Measurements from ENCODE around the gene CNGB1.
A peak's percentile ranks its signal among the peaks of the same experiment; 100 is the strongest.
"Not testable (repeated sequence)": the region's sequence is repeated elsewhere in the genome, so short reads cannot be mapped to it uniquely, and the experiment has no call there.

Gene CNGB1

DNA sequence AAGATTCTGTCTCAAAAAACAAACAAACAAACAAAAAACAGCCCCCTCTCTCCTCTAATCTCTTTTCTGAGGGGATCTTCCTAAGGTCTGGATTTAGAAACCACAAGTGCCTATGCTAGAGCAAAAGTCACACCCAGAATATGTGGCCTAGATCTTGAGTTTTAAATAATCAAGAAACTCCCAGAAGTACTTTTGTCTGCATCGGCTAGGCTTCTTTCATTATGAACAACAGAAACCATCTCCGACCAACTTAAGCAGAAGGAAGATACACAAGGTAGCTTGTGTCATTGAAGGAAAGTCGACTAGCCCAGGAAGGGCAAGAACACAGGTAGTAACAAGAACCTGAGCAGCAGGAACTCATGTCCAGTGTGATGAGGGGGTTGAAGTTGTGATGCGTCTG, 94.7 kb downstream of the CNGB1 start:
- intact Hi-C loops (cut with DNase I), result loop anchor here (10.0 kb wide), 1 partner anchor 301 kb away; no protein-coding TSS in a partner anchor
- DNase-seq, result no peak

DNA sequence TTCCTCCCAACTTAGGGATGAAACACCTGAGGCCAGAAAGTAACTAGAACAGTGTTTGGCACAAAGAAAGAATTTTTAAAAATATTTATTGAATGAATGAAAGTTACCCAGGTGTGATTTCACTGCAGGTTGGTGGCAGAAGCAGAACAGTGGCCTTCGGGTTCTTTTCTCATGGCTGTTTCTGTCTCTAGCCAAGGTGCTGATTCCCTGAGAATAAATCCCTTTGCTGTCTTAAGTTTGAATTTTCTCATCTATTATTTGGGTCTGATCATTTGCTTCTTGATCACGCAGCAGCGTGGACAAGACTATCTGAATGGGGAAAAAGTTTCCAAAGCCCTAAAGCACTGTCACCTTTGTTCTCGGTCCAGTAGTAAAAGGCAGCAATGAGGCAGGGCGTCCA, 95.6 kb downstream of the CNGB1 start:
- intact Hi-C loops (cut with DNase I), result loop anchor here (10.0 kb wide), 1 partner anchor 301 kb away; no protein-coding TSS in a partner anchor
- DNase-seq, result no peak

DNA sequence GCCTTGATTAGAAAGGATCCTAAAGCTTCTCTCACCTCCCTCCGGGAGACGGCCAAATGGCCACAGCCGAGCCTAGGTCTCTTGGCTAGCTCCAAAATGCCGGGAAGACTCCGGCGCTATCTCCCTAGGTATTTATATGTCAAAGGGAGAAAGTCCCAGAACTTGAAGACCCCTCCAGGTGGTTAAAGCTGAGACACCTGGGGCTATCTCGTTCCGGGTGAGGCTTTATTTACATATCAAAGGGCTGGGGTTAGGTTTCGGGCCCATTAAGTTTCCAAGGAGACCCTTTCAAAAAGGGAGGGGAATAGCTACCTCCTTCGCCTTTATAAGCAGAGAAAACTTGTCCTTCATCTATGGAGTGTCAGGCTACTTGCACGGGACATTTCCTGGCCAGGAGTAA, 97.7 kb downstream of the CNGB1 start:
- no peak for DNase-seq
- intact Hi-C loops (cut with DNase I), result loop anchor here (10.0 kb wide), 1 partner anchor 298 kb away; no protein-coding TSS in a partner anchor

DNA sequence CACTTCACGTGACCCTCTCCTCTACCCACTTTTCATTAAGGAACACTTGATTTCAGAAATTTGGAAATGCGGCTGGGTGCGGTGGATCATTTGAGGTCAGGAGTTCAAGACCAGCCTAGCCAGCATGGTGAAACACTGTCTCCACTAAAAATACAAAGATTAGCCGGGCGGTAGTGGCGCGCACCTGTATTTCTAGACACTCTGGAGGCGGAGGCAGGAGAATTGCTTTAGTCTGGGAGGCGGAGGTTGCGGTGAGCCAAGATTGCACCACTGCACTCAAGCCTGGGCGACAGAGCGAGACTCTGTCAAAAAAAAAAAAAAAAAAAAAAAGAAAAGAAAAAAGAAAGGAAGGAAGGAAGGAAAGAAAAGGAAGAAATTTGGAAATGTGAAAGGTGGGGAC, 98.2 kb downstream of the CNGB1 start:
- intact Hi-C loops (cut with DNase I), result loop anchor here (10.0 kb wide), 1 partner anchor 298 kb away; no protein-coding TSS in a partner anchor
- not testable (repeated sequence) for DNase-seq

GRCh38 chr16:57871456-57871855, 99.5 kb downstream of the CNGB1 start:
- DNase-seq, result no peak
- intact Hi-C loops (cut with DNase I), result loop anchor here (10.0 kb wide), 1 partner anchor 297 kb away; no protein-coding TSS in a partner anchor

GRCh38 chr16:57870753-57871454, 100.0 kb downstream of the CNGB1 start:
- no peak for DNase-seq
- intact Hi-C loops (cut with DNase I), result loop anchor here (10.0 kb wide), 1 partner anchor 296 kb away; no protein-coding TSS in a partner anchor

- no peak for DNase-seq
- intact Hi-C loops (cut with DNase I), result no loop called here
Measured at GRCh38 chr16:57868913-57869520, 101.9 kb downstream of the CNGB1 start.

DNA sequence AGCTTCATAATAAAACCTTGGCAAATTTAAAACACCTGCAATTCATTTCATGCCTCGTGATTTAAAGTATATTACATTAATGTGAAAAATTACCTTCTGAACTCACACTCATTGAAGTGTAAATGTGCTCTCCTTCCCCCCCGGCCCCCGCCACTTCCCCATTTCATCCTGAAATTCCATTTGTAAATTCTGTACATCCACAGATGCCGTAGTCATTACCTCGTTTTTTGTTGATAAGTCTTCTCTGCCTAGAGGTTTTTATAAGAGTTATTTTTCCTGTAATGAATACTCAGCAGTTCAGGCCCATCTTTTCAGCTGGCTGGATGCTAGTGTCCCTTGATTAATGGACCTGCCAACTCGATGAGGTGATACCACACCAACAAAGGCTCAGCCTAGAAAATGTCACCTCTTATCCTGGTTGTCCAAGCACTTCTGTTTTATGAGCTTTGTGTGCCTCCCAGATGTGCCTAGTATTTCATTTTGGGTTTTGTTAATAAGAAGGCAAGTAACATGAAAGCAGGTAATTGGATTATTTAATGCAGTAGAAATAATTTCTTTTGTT, 103.8 kb downstream of the CNGB1 start:
- intact Hi-C loops (cut with DNase I), result no loop called here
- no peak for DNase-seq

- intact Hi-C loops (cut with DNase I), result no loop called here
- DNase-seq, result no peak
Measured at GRCh38 chr16:57866529-57866918, 104.4 kb downstream of the CNGB1 start.

- intact Hi-C loops (cut with DNase I), result no loop called here
Measured at GRCh38 chr16:57865746-57866528, 105.0 kb downstream of the CNGB1 start.

DNA sequence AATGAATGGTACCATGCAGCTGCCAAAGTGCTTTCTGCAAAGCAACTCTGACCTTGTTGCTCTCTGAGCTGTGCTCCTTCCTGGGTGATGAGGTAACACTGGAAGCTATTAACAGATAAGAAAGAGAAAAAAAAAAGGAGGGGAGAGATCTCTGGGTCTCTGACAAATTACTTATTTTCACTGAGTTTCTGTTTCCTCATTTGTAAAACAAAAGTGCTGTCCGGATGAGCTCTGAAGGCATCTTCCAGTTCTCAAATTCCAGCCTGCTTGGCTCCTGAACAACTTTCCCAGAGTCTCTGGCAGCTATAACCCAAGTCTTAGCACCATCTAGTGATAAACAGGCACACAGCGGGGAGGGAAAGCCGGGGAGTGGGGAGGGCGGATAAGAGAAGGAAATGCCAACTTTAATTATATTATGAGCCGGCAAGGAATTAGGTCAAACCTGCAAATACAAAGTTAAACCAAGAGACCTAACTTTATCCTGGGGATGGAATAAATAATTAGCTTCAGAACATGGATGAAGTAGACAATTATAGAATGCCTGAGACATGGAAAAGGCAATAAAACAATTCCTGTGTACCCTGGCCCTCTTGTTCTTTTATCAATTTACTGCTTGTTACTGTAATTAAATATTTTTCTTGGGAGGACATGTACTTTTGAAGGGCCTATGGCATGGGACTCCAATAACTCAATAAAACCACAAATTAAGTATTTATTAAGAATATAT, 107.3 kb downstream of the CNGB1 start:
- intact Hi-C loops (cut with DNase I), result loop anchor here (1.0 to 2.0 kb wide), 3 partner anchors 61 to 106 kb away; partner anchors contain the start of gene KIFC3
- DNase-seq, result peak; percentile 16 to 94 (median 52)

More at GRCh38 chr16:57865746-57866528, 105.0 kb downstream of the CNGB1 start:
- DNase-seq, result no peak

GRCh38 chr16:57862698-57863433, 108.1 kb downstream of the CNGB1 start:
- DNase-seq, result no peak
- intact Hi-C loops (cut with DNase I), result loop anchor here (1.0 to 2.0 kb wide), 3 partner anchors 60 to 106 kb away; partner anchors contain the start of gene KIFC3

GRCh38 chr16:57859331-57859730, 111.6 kb downstream of the CNGB1 start:
- DNase-seq, result no peak
- intact Hi-C loops (cut with DNase I), result no loop called here

DNA sequence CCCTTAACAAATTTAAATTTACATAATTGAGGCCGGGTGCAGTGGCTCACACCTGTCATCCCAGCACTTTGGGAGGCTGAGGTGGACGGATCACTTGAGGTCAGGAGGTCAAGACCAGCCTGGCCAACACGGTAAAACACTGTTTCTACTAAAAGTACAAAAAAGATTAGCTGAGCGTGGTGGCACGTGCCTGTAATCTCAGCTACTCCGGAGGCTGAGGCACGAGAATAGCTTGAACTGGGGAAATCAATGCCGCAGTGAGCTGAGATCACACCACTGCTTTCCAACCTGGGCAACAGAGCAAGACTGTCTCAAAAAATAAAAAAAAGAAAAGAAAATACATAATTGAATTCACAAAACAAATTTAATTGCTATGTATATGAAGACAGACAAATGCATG, 112.3 kb downstream of the CNGB1 start:
- intact Hi-C loops (cut with DNase I), result no loop called here
- DNase-seq, result no peak

DNA sequence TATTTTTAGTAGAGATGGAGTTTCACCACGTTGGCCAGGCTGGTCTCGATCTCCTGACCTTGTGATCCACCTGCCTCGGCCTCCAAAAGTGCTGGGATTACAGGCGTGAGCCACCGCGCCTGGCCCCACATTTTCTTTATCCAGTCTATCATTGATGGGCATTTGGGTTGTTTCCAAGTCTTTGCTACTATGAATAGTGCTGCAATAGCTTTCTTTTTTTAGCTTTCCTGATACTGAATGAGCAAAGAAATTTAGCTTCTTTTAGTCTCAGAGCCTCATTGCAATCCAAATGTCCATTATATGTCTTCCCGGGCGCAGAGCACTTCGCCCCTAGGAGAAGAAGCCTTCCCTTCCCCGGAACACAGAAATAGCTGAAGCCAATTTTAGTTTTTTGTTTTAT, 112.9 kb downstream of the CNGB1 start:
- intact Hi-C loops (cut with DNase I); DNase-seq: not testable (repeated sequence)

- intact Hi-C loops (cut with DNase I), result no loop called here
- DNase-seq, result no peak
Measured at GRCh38 chr16:57855188-57855587, 115.7 kb downstream of the CNGB1 start.

- intact Hi-C loops (cut with DNase I), result no loop called here
- no peak for DNase-seq
Measured at GRCh38 chr16:57852189-57852588, 118.7 kb downstream of the CNGB1 start.

GRCh38 chr16:57848181-57848580, 122.7 kb downstream of the CNGB1 start:
- intact Hi-C loops (cut with DNase I), result no loop called here
- no peak for DNase-seq

- DNase-seq; intact Hi-C loops (cut with DNase I): not testable (repeated sequence)
Measured at GRCh38 chr16:57846931-57847330, 124.0 kb downstream of the CNGB1 start.

All from posterior cingulate gyrus (tissue), 11 donors.